OCI-LY1 (cell line): ENCODE results near the gene LCNL1.

Experiments used
- H2AFZ ChIP-seq: fragments of 200-600 bp; sonication (generic), shearing (Covaris generic); 2 replicates; pipeline ENCODE4 v1.6.0; 2014; ENCODE audit warnings: antibody characterized with exemption, mild to moderate bottlenecking, low read length
- H3F3A ChIP-seq: fragments of 200-600 bp; sonication (generic), shearing (Covaris generic); 2 replicates; pipeline ENCODE4 v1.6.0; 2014; ENCODE audit warnings: mild to moderate bottlenecking, antibody characterized with exemption, low read length, moderate library complexity; ENCODE audit not compliant: insufficient read depth
- H3K27ac ChIP-seq: fragments of 200-600 bp; sonication (generic); 2 replicates; pipeline ENCODE4 v1.5.1; 2014; ENCODE audit warnings: low read length, mixed run types, mild to moderate bottlenecking, low read depth; ENCODE audit not compliant: poor library complexity, severe bottlenecking
- H3K27me3 ChIP-seq: fragments of 200-600 bp; sonication (generic); 2 replicates; pipeline ENCODE4 v1.6.0; 2014; ENCODE audit warnings: antibody characterized with exemption, mild to moderate bottlenecking, low read length, moderate library complexity; ENCODE audit not compliant: insufficient read depth
- H3K36me3 ChIP-seq: fragments of 200-600 bp; sonication (generic); 2 replicates; pipeline ENCODE4 v1.6.1; 2014; ENCODE audit warnings: mild to moderate bottlenecking, antibody characterized with exemption, low read length, moderate library complexity, mixed read lengths; ENCODE audit not compliant: insufficient read depth
- H3K4me1 ChIP-seq: fragments of 200-600 bp; sonication (generic); 2 replicates; pipeline ENCODE4 v1.5.1; 2014; ENCODE audit warnings: mild to moderate bottlenecking, low read length, moderate library complexity; ENCODE audit not compliant: insufficient read depth, severe bottlenecking
- H3K4me2 ChIP-seq: fragments of 200-600 bp; sonication (generic), shearing (Covaris generic); 2 replicates; pipeline ENCODE4 v1.6.1; 2014; ENCODE audit warnings: low read length
- H3K4me3 ChIP-seq: fragments of 200-600 bp; sonication (generic); 2 replicates; pipeline ENCODE4 v1.5.1; 2014; ENCODE audit warnings: low read length, low read depth, mild to moderate bottlenecking, mixed read lengths; ENCODE audit not compliant: poor library complexity, severe bottlenecking
- H3K79me2 ChIP-seq: fragments of 200-600 bp; shearing (Covaris generic); 2 replicates; pipeline ENCODE4 v1.6.1; 2016; ENCODE audit warnings: mixed run types, low read length, mixed read lengths; ENCODE audit not compliant: insufficient read depth
- H3K9ac ChIP-seq: fragments of 200-600 bp; sonication (generic), shearing (Covaris generic); 2 replicates; pipeline ENCODE4 v1.6.1; 2014; ENCODE audit warnings: mild to moderate bottlenecking, low read length, mixed read lengths
- H3K9me2 ChIP-seq: fragments of 200-600 bp; sonication (generic), shearing (Covaris generic); 2 replicates; pipeline ENCODE4 v1.6.1; 2014; ENCODE audit warnings: low read depth, mild to moderate bottlenecking, low read length, mixed read lengths
- H3K9me3 ChIP-seq: fragments of 200-600 bp; shearing (Covaris generic); 2 replicates; pipeline ENCODE4 v1.6.1; 2014; ENCODE audit warnings: low read length, mixed read lengths
- H4K20me1 ChIP-seq: fragments of 200-600 bp; sonication (generic), shearing (Covaris generic); 2 replicates; pipeline ENCODE4 v1.6.0; 2016; ENCODE audit warnings: mild to moderate bottlenecking, low read length; ENCODE audit not compliant: insufficient read depth
- CTCF ChIP-seq: fragments of 200-600 bp; sonication (generic), shearing (Covaris generic); IDR thresholded peaks from 2 replicates; pipeline ENCODE4 v1.5.1; 2017; ENCODE audit warnings: mild to moderate bottlenecking, antibody characterized with exemption, low read length, moderate library complexity, mixed read lengths
- EZH2 ChIP-seq: fragments of 200-600 bp; sonication (generic), shearing (Covaris generic); IDR thresholded peaks from 2 replicates; pipeline ENCODE4 v1.8.0; 2017; ENCODE audit warnings: borderline replicate concordance, mixed run types, mild to moderate bottlenecking, antibody characterized with exemption, low read length, moderate library complexity, mixed read lengths

The LCNL1 gene

DNA sequence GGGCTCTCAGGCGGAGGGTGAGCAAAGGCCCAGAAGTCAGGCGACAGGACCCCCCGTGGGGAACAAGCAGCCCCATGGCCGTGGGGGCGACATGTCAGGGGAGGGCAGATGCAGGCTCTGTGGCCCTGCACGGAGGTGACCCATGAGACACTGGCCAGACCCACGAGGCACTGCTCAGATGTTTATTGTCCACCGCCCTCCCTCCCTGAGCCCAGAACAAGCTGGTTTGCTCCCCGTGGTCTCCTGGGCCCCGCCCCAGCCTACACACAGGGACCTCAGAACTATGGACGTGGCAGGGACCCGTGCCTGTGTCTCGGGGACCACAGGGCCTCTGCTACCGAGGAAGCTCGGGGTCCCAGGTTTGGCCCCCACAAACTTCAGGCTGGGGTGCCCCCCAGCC, 47.2 kb downstream of the LCNL1 start:
- Histone ChIP-seq H3F3A (no peaks in the 10 kb centered on the region), H3K27ac (no peak overlapping the region), H3K27me3 (peaks cover 17% of the 10 kb centered on the region), H3K79me2 (no peaks in the 10 kb centered on the region), H3K4me1 (peaks cover 20% of the 10 kb centered on the region), H4K20me1 (no peaks in the 10 kb centered on the region), H3K9me3 (no peaks in the 10 kb centered on the region), H3K4me3 (no peak overlapping the region), H3K9me2 (no peaks in the 10 kb centered on the region), H3K4me2 (no peak overlapping the region), H3K9ac (no peak overlapping the region), H3K36me3 (no peaks in the 10 kb centered on the region), H2AFZ (no peak overlapping the region)
- TF ChIP-seq CTCF (no peak), EZH2 (no peak)

- Histone ChIP-seq H3K4me3 (no peak overlapping the region), H3K36me3 (no peaks in the 10 kb centered on the region), H3K79me2 (no peaks in the 10 kb centered on the region), H3K9me2 (no peaks in the 10 kb centered on the region), H3K9ac (no peak overlapping the region), H3K27me3 (peaks cover 17% of the 10 kb centered on the region), H4K20me1 (no peaks in the 10 kb centered on the region), H3F3A (no peaks in the 10 kb centered on the region), H3K4me1 (peaks cover 14% of the 10 kb centered on the region), H3K27ac (no peak overlapping the region), H3K9me3 (no peaks in the 10 kb centered on the region), H2AFZ (no peak overlapping the region), H3K4me2 (no peak overlapping the region)
- TF ChIP-seq EZH2, result no peak
Observed at GRCh38 chr9:137030538-137031527, 48.0 kb downstream of the LCNL1 start.

- Histone ChIP-seq H3K79me2 (no peaks in the 10 kb centered on the region), H3K9me3 (no peaks in the 10 kb centered on the region), H3K4me2 (no peak within 1 kb of the TSS), H3K4me1 (peaks cover 10% of the 10 kb centered on the region), H3F3A (no peaks in the 10 kb centered on the region), H3K36me3 (no peaks in the 10 kb centered on the region), H3K9me2 (no peaks in the 10 kb centered on the region), H2AFZ (no peak within 1 kb of the TSS), H4K20me1 (no peaks in the 10 kb centered on the region), H3K4me3 (no peak within 1 kb of the TSS), H3K9ac (no peak within 1 kb of the TSS), H3K27ac (no peak within 1 kb of the TSS), H3K27me3 (peaks cover 15% of the 10 kb centered on the region)
- TF ChIP-seq EZH2 (no peak), CTCF (no peak)
Observed at GRCh38 chr9:137031904-137032640, 49.3 kb downstream of the LCNL1 start, which contains the start of gene FUT7. Gene FUT7, minus strand, starts transcription at chr9:137032088. Its CDS starts 97 bp downstream, at chr9:137031991.
